ENCODE data around the gene NUDT21.

DNA sequence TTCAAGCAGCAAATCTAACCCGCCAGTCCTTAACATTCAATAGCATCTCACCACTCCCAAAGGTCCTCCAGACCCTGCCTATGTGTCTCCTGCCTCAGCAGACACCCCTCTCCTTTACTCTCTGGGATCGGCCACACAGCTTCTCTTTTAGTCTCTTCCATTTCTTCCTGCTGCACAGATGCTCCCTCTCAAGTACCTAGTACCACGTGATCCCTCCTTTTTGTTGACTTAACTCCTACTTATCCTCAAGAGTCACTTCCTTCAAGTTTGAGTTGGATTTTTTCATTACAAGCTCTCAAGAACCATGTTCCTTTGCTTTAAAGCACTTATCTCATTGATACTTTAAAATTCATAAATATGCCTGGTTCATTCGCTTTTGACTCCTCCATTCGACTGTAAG, 50.7 kb downstream of the NUDT21 start:
- TF ChIP-seq POLR2AphosphoS5 (IDR thresholded peaks at IDR 0.05; ENCODE audit: low read depth, low read length) (no peak), RAD21 (IDR thresholded peaks at IDR 0.05; ENCODE audit: low read depth) (no peak), CEBPB (IDR thresholded peaks at IDR 0.05; ENCODE audit: low read depth) (no peak), POLR2A (IDR thresholded peaks at IDR 0.05; ENCODE audit: borderline replicate concordance, extremely low read depth, insufficient read depth, insufficient read length) (no peak)
- TF ChIP-seq, protein P1, sequence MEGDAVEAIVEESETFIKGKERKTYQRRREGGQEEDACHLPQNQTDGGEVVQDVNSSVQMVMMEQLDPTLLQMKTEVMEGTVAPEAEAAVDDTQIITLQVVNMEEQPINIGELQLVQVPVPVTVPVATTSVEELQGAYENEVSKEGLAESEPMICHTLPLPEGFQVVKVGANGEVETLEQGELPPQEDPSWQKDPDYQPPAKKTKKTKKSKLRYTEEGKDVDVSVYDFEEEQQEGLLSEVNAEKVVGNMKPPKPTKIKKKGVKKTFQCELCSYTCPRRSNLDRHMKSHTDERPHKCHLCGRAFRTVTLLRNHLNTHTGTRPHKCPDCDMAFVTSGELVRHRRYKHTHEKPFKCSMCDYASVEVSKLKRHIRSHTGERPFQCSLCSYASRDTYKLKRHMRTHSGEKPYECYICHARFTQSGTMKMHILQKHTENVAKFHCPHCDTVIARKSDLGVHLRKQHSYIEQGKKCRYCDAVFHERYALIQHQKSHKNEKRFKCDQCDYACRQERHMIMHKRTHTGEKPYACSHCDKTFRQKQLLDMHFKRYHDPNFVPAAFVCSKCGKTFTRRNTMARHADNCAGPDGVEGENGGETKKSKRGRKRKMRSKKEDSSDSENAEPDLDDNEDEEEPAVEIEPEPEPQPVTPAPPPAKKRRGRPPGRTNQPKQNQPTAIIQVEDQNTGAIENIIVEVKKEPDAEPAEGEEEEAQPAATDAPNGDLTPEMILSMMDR (IDR thresholded peaks at IDR 0.05 in 2 of 3, conservative IDR thresholded peaks at IDR 0.05 in 1 of 3; ENCODE audit: borderline replicate concordance in 1 of 3, insufficient read depth in 1 of 3, low read depth in 2 of 3, low read length in 2 of 3), result no peak
- TF ChIP-seq, protein P2, sequence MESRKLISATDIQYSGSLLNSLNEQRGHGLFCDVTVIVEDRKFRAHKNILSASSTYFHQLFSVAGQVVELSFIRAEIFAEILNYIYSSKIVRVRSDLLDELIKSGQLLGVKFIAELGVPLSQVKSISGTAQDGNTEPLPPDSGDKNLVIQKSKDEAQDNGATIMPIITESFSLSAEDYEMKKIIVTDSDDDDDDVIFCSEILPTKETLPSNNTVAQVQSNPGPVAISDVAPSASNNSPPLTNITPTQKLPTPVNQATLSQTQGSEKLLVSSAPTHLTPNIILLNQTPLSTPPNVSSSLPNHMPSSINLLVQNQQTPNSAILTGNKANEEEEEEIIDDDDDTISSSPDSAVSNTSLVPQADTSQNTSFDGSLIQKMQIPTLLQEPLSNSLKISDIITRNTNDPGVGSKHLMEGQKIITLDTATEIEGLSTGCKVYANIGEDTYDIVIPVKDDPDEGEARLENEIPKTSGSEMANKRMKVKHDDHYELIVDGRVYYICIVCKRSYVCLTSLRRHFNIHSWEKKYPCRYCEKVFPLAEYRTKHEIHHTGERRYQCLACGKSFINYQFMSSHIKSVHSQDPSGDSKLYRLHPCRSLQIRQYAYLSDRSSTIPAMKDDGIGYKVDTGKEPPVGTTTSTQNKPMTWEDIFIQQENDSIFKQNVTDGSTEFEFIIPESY (IDR thresholded peaks at IDR 0.05; ENCODE audit: extremely low read depth, insufficient replicate concordance, low read length), result no peak

Data from HCT116 (cell line).